ENCODE data around the gene ABHD18. TPM values are rescaled to one million over a fixed set of nuclear protein-coding genes. Genes with fewer than 3 reads are reported as not detected.
A peak's percentile ranks its signal among the peaks of the same experiment; 100 is the strongest.
"Not testable (repeated sequence)": the region's sequence is repeated elsewhere in the genome, so short reads cannot be mapped to it uniquely, and the experiment has no call there.

Gene ABHD18
- 1 to 10 TPM; 5.3 to 7.2 TPM for total RNA-seq

GRCh38 chr4:127965062-127965802 lies at the start of gene ABHD18, which contains the start of gene MFSD8:
TSS of gene ABHD18 (plus strand) at chr4:127965406. CDS start at chr4:127982956, 17,550 bp downstream.
TSS of gene MFSD8 (minus strand) at chr4:127965173. CDS start at chr4:127965133, 40 bp downstream.
- H3K27ac ChIP-seq: peak within 1 kb of the TSS; percentile 92 to 94
- H3K27me3 ChIP-seq: no peaks in the 10 kb centered on the region
- no peaks in the 10 kb centered on the region for H3K36me3 ChIP-seq
- peak within 1 kb of the TSS; percentile 74 to 85 for H3K4me3 ChIP-seq
- no peaks in the 10 kb centered on the region for H3K9me3 ChIP-seq
- peak; percentile 99 for DNase-seq (ENCODE audit: low spot score)
- TF ChIP-seq CTCF (IDR thresholded peaks at IDR 0.05): peak; percentile 23 to 64
- H3K4me1 ChIP-seq: peaks cover 0 to 25% of the 10 kb centered on the region in 2 donors

- Histone ChIP-seq H3K4me1 (no peaks in the 10 kb centered on the region), H3K27ac (no peak overlapping the region), H3K9me3 (no peaks in the 10 kb centered on the region), H3K4me3 (no peak overlapping the region), H3K36me3 (peaks cover 14% of the 10 kb centered on the region), H3K27me3 (no peaks in the 10 kb centered on the region)
- TF ChIP-seq CTCF (IDR thresholded peaks at IDR 0.05): no peak
- DNase-seq (ENCODE audit: low spot score): no peak
These were observed 48.7 kb upstream of the ABHD18 start for GRCh38 chr4:127916512-127916911.

GRCh38 chr4:127917151-127917550 lies 48.1 kb upstream of the ABHD18 start:
- no peaks in the 10 kb centered on the region for H3K9me3 ChIP-seq
- no peak overlapping the region for H3K27ac ChIP-seq
- H3K36me3 ChIP-seq: peaks cover 15% of the 10 kb centered on the region
- H3K4me1 ChIP-seq: no peaks in the 10 kb centered on the region
- H3K4me3 ChIP-seq: no peak overlapping the region
- no peaks in the 10 kb centered on the region for H3K27me3 ChIP-seq
- no peak for DNase-seq (ENCODE audit: low spot score)
- no peak for TF ChIP-seq CTCF (IDR thresholded peaks at IDR 0.05)

GRCh38 chr4:127920521-127920920 lies 44.7 kb upstream of the ABHD18 start:
- no peak overlapping the region for H3K4me3 ChIP-seq
- DNase-seq (ENCODE audit: low spot score): no peak
- H3K27ac ChIP-seq: no peak overlapping the region
- no peak for TF ChIP-seq CTCF (IDR thresholded peaks at IDR 0.05)
- no peaks in the 10 kb centered on the region for H3K9me3 ChIP-seq
- H3K36me3 ChIP-seq: peaks cover 15% of the 10 kb centered on the region
- H3K4me1 ChIP-seq: no peaks in the 10 kb centered on the region
- no peaks in the 10 kb centered on the region for H3K27me3 ChIP-seq

- H3K27ac ChIP-seq: no peak overlapping the region
- H3K27me3 ChIP-seq: no peaks in the 10 kb centered on the region
- H3K9me3 ChIP-seq: no peaks in the 10 kb centered on the region
- no peak overlapping the region for H3K4me3 ChIP-seq
- DNase-seq (ENCODE audit: low spot score): no peak
- no peak for TF ChIP-seq CTCF (IDR thresholded peaks at IDR 0.05)
- no peaks in the 10 kb centered on the region for H3K4me1 ChIP-seq
- H3K36me3 ChIP-seq: peaks cover 15% of the 10 kb centered on the region
These were observed 43.0 kb upstream of the ABHD18 start for GRCh38 chr4:127922226-127922625.

GRCh38 chr4:127925720-127926119 lies 39.5 kb upstream of the ABHD18 start:
- H3K4me1 ChIP-seq; H3K27ac ChIP-seq; H3K27me3 ChIP-seq; H3K4me3 ChIP-seq; H3K9me3 ChIP-seq; DNase-seq (ENCODE audit: low spot score): not testable (repeated sequence)
- H3K36me3 ChIP-seq: peaks cover 13% of the 10 kb centered on the region

All from right atrium auricular region (tissue), 2 donors.